ENCODE data around the gene GALT.

DNA sequence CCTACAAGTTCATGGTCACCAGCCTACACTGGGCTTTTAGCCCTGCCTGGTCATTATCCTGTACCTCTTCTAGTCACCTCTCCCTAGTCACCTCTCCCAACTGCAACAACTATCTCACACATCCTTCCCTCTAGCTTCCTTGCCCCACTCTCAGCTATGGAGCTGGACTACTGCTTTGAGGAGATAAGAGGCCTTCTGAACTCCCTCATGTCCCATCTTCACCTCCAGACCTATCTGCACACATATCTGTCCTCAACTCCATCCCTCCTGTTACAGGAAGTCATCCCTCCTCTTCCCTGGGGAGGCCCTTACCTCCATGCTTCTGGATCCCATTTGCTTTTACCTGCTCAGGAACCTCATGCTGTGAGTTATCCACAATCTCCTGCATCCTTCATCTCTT is 40.3 kb upstream of the GALT start:
- TF ChIP-seq POLR2A (IDR thresholded peaks at IDR 0.05; ENCODE audit: low read length), result no peak
- TF ChIP-seq GATA1 (IDR thresholded peaks at IDR 0.05; ENCODE audit: low read depth, low read length), result no peak
